GM19452 (cell line): Measurements from ENCODE around the gene RMI2.
A peak's percentile ranks its signal among the peaks of the same experiment; 100 is the strongest.

Source experiments
- ATAC-seq: cut with Tn5 transposase; IDR thresholded peaks from one replicate; pipeline ENCODE4 v1.9.1; 2021; ENCODE audit not compliant: unreplicated experiment

RMI2 gene

GRCh38 chr16:11309895-11310633, 35.2 kb upstream of the RMI2 start:
- peak; percentile 41 for ATAC-seq

GRCh38 chr16:11310634-11310977, 34.7 kb upstream of the RMI2 start:
- ATAC-seq: no peak

GRCh38 chr16:11310997-11311561, 34.2 kb upstream of the RMI2 start:
- ATAC-seq: peak; percentile 35

GRCh38 chr16:11312718-11313492, 32.4 kb upstream of the RMI2 start:
- ATAC-seq: no peak

GRCh38 chr16:11313493-11314308, 31.6 kb upstream of the RMI2 start:
- ATAC-seq: no peak

- no peak for ATAC-seq
Measured at GRCh38 chr16:11314309-11314894, 30.9 kb upstream of the RMI2 start.

GRCh38 chr16:11315510-11315909, 29.7 kb upstream of the RMI2 start:
- ATAC-seq: no peak

GRCh38 chr16:11316331-11317015, 28.8 kb upstream of the RMI2 start:
- no peak for ATAC-seq

- ATAC-seq: no peak
Measured at GRCh38 chr16:11318817-11319216, 26.4 kb upstream of the RMI2 start.

- no peak for ATAC-seq
Measured at GRCh38 chr16:11319529-11320146, 25.6 kb upstream of the RMI2 start.

GRCh38 chr16:11320170-11320569, 25.1 kb upstream of the RMI2 start:
- ATAC-seq: no peak

- ATAC-seq: no peak
Measured at GRCh38 chr16:11321662-11322061, 23.6 kb upstream of the RMI2 start.

GRCh38 chr16:11322823-11323222, 22.4 kb upstream of the RMI2 start:
- no peak for ATAC-seq

- no peak for ATAC-seq
Measured at GRCh38 chr16:11323551-11324336, 21.5 kb upstream of the RMI2 start.

GRCh38 chr16:11325404-11326083, 19.7 kb upstream of the RMI2 start:
- ATAC-seq: no peak

- ATAC-seq: no peak
Measured at GRCh38 chr16:11326084-11326736, 19.0 kb upstream of the RMI2 start.

GRCh38 chr16:11326737-11327276, 18.5 kb upstream of the RMI2 start:
- no peak for ATAC-seq
